ENCODE data around the gene TRABD2B. TPM values are rescaled to one million over a fixed set of nuclear protein-coding genes. Genes with fewer than 3 reads are reported as not detected.

The TRABD2B gene
- polyA plus RNA-seq, 1 of the 3 experiments (the other 2 are of a cell fraction), result 0.03 TPM

- no peaks in the 10 kb centered on the region for H4K20me1 ChIP-seq (ENCODE audit: insufficient read depth)
- H3K27me3 ChIP-seq (ENCODE audit: insufficient read depth), result no peaks in the 10 kb centered on the region
- H3K9me3 ChIP-seq, result no peaks in the 10 kb centered on the region
- no peaks in the 10 kb centered on the region for H3K36me3 ChIP-seq (replicated peaks in 1 of 2; ENCODE audit: control insufficient read depth in 1 of 2, insufficient read depth in 2 of 2, low read length in 1 of 2)
- H3K4me3 ChIP-seq (ENCODE audit: low read depth in 2 of 2, low read length in 1 of 2), result no peak overlapping the region
- H3K79me2 ChIP-seq (ENCODE audit: insufficient read depth), result no peaks in the 10 kb centered on the region
- no peak for DNase-seq
- no peak overlapping the region for H3K27ac ChIP-seq (ENCODE audit: low read depth in 2 of 2, low read length in 1 of 2)
- WGBS (ENCODE audit: low lambda C conversion rate), result 64% methylated on average over 7 of the region's 7 CpGs
- no peaks in the 10 kb centered on the region for H3K4me1 ChIP-seq (ENCODE audit: control insufficient read depth in 1 of 2, insufficient read depth in 2 of 2, low read depth in 1 of 2, low read length in 1 of 2)
- no peak overlapping the region for H3K9ac ChIP-seq
- ChIA-PET POLR2A (no interaction called here), CTCF (interaction anchor here (1.1 to 2.6 kb wide), 2 partner anchors 20 to 304 kb away, joined by 3 to 10 read pairs; no protein-coding TSS in a partner anchor)
- no peak overlapping the region for H3K4me2 ChIP-seq
- H3K9me2 ChIP-seq, result no peaks in the 10 kb centered on the region
- no peaks in the 10 kb centered on the region for H3F3A ChIP-seq (replicated peaks; ENCODE audit: insufficient read depth)
- TF ChIP-seq ZBTB33 (IDR thresholded peaks at IDR 0.05; ENCODE audit: borderline replicate concordance, low read depth) (no peak), RAD21 (IDR thresholded peaks at IDR 0.05; ENCODE audit: low read length) (no peak), GABPA (IDR thresholded peaks at IDR 0.05; ENCODE audit: low read depth) (no peak), FOXM1 (IDR thresholded peaks at IDR 0.05; ENCODE audit: low read depth) (no peak), USF2 (IDR thresholded peaks at IDR 0.05; ENCODE audit: borderline replicate concordance, low read depth, low read length) (no peak), GATA2 (CRISPR knock-in tag; IDR thresholded peaks at IDR 0.05) (no peak), NRF1 (IDR thresholded peaks at IDR 0.05; ENCODE audit: low read depth, low read length) (no peak), FOSL2 (IDR thresholded peaks at IDR 0.05; ENCODE audit: borderline replicate concordance, low read depth) (no peak), USF1 (IDR thresholded peaks at IDR 0.05; ENCODE audit: borderline replicate concordance, low read depth) (no peak), POLR2AphosphoS5 (IDR thresholded peaks at IDR 0.05; ENCODE audit: low read depth, low read length) (no peak), EP300 (IDR thresholded peaks at IDR 0.05; ENCODE audit: borderline replicate concordance in 1 of 2, low read depth in 1 of 2, low read length in 1 of 2) (no peak), MXI1 (IDR thresholded peaks at IDR 0.05; ENCODE audit: low read depth, low read length) (no peak), CTCF (IDR thresholded peaks at IDR 0.05) (no peak), FOXJ3 (CRISPR knock-in tag; IDR thresholded peaks at IDR 0.05) (no peak), CHD2 (IDR thresholded peaks at IDR 0.05; ENCODE audit: low read length, partially characterized antibody) (no peak), RCOR1 (IDR thresholded peaks at IDR 0.05; ENCODE audit: low read length) (no peak), YY1 (IDR thresholded peaks at IDR 0.05; ENCODE audit: low read depth) (no peak), RXRA (IDR thresholded peaks at IDR 0.05; ENCODE audit: borderline replicate concordance, low read depth) (no peak), TAF1 (IDR thresholded peaks at IDR 0.05; ENCODE audit: borderline replicate concordance, low read depth, low read length) (no peak)
- no peak overlapping the region for H2AFZ ChIP-seq (ENCODE audit: low read depth)
Measured at GRCh38 chr1:47757226-47757975, 239.8 kb downstream of the TRABD2B start.

Data from SK-N-SH (cell line).